DND-41 (cell line): ENCODE measurements around the gene NOS1AP.

Experiments
- CTCF ChIP-seq: IDR thresholded peaks from 2 replicates; pipeline ENCODE4 v1.5.1; 2012; ENCODE audit warnings: borderline replicate concordance, low read length, moderate library complexity, mild to moderate bottlenecking; ENCODE audit not compliant: poor library complexity, severe bottlenecking; ENCODE audit errors: extremely low read depth
- EZH2 ChIP-seq: IDR thresholded peaks from 3 replicates; pipeline ENCODE4 v1.6.1; 2012; ENCODE audit warnings: borderline replicate concordance, low read depth, mild to moderate bottlenecking, moderate library complexity, low read length, inconsistent platforms; ENCODE audit not compliant: severe bottlenecking

- TF ChIP-seq CTCF, result no peak
- no peak for TF ChIP-seq EZH2
Measured at GRCh38 chr1:162022626-162023025, 46.9 kb upstream of the NOS1AP start.
